Stimulated activated CD8-positive, alpha-beta memory T cell treated with anti-CD3 and anti-CD28 coated beads, Interleukin-7, amount 100 ng/mL, for 1 hour (primary cell): ENCODE data around the gene RASL10A.

Source experiments
- DNase-seq, 2 donors: peaks; one replicate each; pipeline ENCODE4 v3.0.0-alpha.2; 2020; ENCODE audit warnings: low read depth in 2 of 2

The RASL10A gene

DNA sequence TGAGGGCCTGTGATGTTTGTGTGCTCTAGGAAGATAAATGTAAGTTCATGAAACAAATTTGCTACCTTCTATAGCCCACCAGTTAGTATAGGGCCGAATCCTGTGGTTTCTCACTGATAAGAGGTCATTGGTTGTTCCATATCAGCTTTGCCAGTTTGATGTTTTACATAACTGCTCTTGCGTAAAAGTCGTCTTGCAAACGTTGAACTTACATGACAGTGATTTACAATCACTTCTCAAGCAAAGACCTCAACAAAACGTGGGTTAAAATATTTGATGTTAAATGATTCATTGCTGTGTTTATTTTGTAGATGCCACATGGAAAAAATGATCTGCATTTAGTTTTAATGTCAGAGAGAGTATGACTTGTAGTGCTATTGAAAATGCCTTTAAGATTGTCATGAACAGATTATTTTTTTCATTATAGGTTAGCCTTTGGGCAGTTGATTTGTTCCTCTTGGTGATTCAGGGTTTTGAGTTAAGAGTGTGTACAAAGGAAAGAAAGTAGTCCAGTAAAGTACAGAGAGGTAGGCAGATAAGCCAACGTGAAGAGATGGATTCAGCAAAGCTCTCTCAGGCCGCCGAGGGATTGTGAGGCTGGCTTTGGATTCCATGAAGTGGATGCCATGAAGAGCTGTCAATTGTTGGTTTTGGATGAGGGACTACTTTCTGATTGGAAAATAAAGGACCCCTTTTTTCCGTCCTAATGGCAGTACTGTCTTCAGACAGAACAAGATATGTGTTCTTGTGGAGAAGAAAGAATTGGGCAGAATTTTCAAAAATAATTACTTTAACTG, 44.8 kb downstream of the RASL10A start:
- no peak for DNase-seq

DNA sequence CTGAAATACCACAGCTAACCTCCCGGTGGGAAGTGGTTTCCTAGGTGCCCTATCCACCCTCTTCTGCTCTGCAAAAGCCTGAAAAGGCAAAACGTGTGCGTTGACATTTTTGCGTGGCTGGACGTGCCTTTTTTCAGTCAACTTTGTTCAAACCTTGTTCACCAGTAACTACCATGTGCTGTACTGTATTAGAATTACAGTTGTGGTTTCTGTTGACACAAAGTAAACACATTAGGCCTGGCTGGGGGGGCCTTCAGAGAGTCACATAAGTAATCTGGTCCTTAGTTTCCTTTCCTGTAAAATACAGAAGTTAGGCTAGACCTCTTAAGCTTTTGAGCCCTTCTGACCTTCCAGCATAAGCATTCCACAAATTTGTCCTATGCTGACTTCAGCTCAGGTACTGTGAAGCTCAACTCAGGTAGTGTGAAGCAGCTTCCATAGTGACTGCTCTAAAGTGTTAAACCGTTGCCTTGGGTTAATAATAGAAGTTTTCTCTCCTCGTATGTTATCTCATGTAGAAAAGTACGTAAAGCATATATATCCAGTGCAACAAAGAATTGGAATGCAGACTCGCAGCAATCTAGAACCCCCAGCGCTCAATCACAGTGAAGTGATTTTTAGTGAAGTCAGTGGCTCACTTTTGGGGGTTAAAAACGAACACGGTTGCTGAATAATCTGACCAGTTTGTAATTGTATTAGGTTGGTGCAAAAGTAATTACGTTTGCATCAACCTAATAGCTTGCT, 45.6 kb downstream of the RASL10A start:
- no peak for DNase-seq

DNA sequence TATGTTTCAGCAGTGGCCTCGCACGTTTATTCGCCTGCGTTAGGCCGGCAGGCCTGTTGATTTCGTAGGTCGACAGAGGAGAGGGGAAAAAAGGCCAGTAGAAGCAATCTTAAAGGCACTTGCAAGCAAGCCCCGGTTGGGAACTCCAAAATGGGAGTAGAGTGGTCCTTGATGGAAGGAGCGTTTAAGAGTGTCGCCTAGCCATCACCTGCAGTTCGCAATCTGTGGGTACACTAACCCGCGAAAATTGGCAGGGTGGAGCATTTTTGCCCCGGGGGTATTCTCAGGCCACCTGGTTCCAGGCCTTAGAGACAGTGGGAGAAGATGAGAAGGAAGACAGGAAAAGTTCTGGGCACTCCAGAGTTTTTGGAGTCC, 46.3 kb downstream of the RASL10A start:
- DNase-seq, result no peak

DNA sequence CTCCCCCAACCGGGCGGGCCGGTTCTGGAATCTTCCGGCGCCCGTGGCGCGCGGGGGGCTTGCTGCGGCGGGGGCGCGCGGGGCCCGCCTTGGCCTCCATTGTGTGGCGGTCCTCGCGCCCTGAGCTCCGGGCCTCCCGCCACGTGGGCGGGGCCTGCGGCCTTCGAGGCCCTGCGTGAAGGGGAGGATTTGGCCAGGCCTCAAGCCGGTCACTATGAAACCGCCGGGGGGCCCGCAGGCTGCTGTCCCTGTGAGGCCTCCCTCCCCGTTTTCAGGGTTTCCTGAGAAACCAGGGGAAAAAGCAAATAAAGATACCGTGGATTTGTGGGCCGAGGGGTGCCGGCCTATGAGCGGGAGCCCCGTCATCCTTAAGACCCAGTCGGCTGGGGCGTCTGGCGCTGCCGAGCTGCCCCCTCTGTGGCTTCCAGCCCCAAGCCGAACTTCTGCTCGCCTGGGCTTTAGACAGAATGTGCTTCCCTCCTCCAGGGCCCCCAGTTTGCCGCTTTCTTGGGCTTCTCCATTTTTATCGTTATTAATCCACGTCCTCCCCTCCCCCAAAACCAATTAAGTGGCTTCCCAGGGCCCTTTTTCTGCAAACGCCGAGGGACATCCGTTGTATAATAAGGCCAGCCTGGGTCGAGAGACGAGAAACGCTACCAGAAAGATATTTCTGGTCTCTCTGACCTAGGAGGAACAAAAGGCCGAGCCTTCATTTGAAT, 46.8 kb downstream of the RASL10A start:
- DNase-seq, result no peak

DNA sequence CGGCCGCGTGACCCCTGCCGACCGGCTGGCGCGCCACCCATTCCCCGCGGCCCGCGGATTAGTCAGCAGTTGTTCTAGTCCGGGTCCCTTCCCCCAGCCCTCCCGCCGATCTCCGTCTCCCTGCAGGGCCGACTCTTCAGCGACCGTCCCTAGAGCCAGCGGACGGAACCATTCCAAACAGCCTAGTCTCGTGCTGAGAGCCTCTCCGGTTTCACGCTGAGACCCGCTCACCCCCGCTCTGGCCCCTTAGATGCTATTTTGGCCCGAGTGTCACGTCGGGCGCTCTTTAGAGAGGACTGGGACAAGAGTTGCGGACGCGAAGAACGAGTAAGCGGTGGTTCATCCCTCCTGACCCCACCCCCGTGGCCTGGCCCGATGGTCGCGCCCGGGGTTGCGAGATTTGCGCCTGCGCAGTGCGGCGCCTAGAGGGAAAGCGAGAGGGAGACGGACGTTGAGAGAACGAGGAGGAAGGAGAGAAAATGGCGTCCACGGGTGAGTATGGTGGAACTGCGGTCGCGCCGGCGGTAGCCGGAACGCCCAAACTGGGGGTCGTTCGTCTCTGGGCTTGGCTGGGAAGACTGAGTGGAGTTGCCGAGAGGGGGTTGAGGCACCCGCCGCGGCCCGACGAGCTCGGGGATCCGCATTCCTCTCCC, 47.5 kb downstream of the RASL10A start, which contains the start of the genes EWSR1 and RHBDD3:
Gene EWSR1, plus strand, starts transcription at position 411 of the 653 bp plus-strand sequence. Its CDS starts 69 bp downstream, at position 480.
Gene RHBDD3, minus strand, starts transcription at position 124 of the 653 bp plus-strand sequence. CDS start 2,355 bp downstream, outside the sequence.
- peak; percentile 90 to 96 for DNase-seq

DNA sequence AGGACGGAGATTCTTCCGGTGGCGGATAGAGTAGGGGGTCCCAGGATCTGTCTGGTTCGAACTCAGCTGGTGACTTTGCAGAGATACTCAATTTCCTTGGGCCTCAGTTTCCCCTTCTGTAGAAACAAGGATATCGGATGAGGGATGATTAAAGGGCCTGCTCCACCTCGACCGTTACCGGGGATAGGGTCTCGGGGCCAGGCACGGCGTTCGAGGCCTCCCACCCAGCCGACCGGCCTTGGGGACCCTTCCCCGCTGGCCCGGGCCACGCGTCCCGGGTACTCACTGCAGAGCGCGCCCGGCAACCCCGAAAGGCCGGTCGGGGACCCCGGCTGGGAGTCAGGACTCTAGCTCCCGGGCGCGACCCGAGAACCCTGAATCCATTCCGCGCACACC, 48.0 kb downstream of the RASL10A start:
- no peak for DNase-seq

DNA sequence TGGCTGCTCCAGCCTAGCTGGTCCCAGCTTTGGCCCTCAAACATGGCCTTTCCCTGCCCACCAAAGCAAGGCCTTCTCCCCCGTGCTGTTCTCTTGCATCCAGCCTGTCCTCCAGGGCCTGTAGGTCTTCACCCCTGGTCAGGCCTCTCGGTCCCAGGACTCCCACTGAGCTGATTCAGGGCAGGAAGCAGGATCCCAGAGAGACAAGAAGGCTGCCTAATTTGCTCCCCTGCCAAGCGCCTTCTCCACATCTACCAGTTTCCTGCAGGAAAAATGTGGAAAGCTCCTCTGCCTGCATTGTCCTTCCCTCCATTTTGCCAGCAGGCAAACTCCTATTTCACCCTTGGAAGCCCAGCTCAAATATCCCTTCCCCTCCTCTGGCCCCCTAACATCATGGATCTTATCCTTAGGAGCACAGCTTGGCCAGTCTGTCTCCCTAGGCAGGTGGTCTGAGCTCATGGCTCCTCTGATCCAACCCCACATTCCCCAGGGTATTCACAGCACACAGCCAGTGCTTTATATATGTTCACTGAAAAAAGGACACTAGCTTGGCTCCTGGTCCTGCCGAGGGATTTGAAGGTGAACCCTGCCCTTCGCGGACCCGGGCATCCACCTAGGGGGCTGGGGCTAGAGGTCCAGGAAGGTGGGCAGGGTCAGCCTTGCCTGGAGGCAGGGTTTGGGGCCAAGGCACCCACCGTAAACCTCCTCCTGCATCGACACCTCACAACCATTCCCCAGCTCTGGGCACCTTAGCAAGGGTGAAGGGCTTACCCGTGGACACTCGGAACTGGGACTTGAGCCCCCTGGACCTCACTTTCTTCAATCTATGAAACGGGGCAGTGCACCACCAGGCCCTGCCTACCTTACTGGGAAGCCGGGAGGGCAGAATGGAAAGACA, 48.7 kb downstream of the RASL10A start:
- DNase-seq, result no peak

GRCh38 chr22:29265929-29266328, 49.6 kb downstream of the RASL10A start:
- no peak for DNase-seq

DNA sequence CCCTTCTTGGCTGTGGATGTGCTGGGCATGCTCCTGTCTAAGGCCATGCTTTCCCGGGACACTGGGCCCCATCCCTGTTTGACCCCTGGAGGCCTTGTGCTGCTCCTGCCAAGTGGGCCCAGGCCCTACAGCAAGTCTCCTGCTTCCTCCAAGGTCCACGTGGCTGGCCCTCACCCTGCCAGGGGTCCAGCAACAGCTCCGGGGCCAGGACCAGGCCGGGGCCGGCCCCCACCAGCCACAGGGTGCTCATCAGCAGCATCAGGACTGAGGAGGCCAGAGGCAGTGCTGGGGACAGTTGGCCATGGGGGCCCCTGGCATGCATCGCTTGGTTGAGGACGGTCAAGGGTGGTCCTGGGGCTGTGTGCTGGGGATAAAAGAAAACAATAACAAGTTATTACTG, 50.2 kb downstream of the RASL10A start:
- DNase-seq, result no peak

GRCh38 chr22:29263791-29264276, 51.7 kb downstream of the RASL10A start:
- no peak for DNase-seq
